ENCODE data around the gene PKP3.
"Not testable (repeated sequence)": the region's sequence is repeated elsewhere in the genome, so short reads cannot be mapped to it uniquely, and the experiment has no call there.

Gene PKP3

DNA sequence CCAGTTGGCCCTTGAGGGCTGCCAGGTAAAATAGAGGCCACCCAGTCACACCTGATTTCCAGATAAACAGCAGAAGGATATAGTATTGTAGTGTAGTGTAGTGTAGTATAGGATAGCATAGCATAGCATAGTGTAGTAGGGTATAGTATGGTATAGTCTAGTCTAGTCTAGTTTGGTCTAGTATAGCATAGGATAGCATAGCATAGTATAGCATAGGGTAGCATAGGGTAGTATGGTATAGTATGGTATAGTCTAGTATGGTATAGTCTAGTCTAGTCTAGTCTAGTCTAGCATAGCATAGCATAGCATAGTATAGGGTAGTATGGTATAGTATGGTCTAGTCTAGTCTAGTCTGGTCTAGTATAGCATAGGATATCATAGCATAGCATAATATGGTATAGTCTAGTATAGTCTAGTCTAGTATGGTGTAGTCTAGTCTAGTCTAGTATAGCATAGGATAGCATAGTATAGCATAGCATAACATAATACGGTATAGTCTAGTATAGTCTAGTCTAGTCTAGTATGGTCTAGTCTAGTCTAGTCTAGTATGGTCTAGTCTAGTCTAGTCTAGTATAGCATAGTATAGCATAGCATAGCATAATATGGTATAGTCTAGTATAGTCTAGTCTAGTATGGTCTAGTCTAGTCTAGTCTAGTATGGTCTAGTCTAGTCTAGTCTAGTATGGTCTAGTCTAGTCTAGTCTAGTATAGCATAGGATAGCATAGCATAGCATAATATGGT is 41.2 kb downstream of the PKP3 start:
- H3K27ac ChIP-seq (ENCODE audit: low read length); H3K9me3 ChIP-seq (ENCODE audit: control insufficient read depth in 2 of 2, low read length in 2 of 2); H3K27me3 ChIP-seq (ENCODE audit: control insufficient read depth in 1 of 2, insufficient read depth in 2 of 2, low read length in 2 of 2); H3K36me3 ChIP-seq (ENCODE audit: control insufficient read depth in 2 of 2, insufficient read depth in 2 of 2, low read length in 2 of 2); H3K4me1 ChIP-seq (ENCODE audit: control insufficient read depth, insufficient read depth, low read length); H3K9ac ChIP-seq (ENCODE audit: low read length in 2 of 2); H3K4me3 ChIP-seq (ENCODE audit: low read length in 2 of 2): not testable (repeated sequence)

- Histone ChIP-seq H3K27ac (ENCODE audit: low read length) (no peak overlapping the region), H3K9ac (ENCODE audit: low read length in 2 of 2) (no peak overlapping the region), H3K4me1 (ENCODE audit: control insufficient read depth, insufficient read depth, low read length) (no peaks in the 10 kb centered on the region), H3K4me3 (ENCODE audit: low read length in 2 of 2) (no peak overlapping the region), H3K27me3 (ENCODE audit: control insufficient read depth in 1 of 2, insufficient read depth in 2 of 2, low read length in 2 of 2) (peaks cover 18% of the 10 kb centered on the region in 2 donors), H3K36me3 (ENCODE audit: control insufficient read depth in 2 of 2, insufficient read depth in 2 of 2, low read length in 2 of 2) (no peaks in the 10 kb centered on the region), H3K9me3 (ENCODE audit: control insufficient read depth in 2 of 2, low read length in 2 of 2) (no peaks in the 10 kb centered on the region)
Observed at GRCh38 chr11:437228-437870, 43.3 kb downstream of the PKP3 start.

- H3K36me3 ChIP-seq (ENCODE audit: control insufficient read depth in 2 of 2, insufficient read depth in 2 of 2, low read length in 2 of 2) = no peaks in the 10 kb centered on the region
- H3K9me3 ChIP-seq (ENCODE audit: control insufficient read depth in 2 of 2, low read length in 2 of 2) = no peaks in the 10 kb centered on the region
- H3K4me3 ChIP-seq (ENCODE audit: low read length in 2 of 2) = no peak overlapping the region
- H3K9ac ChIP-seq (ENCODE audit: low read length in 2 of 2) = no peak overlapping the region
- peaks cover 19 to 24% of the 10 kb centered on the region in 2 donors for H3K27me3 ChIP-seq (ENCODE audit: control insufficient read depth in 1 of 2, insufficient read depth in 2 of 2, low read length in 2 of 2)
- H3K27ac ChIP-seq (ENCODE audit: low read length) = no peak overlapping the region
- no peaks in the 10 kb centered on the region for H3K4me1 ChIP-seq (ENCODE audit: control insufficient read depth, insufficient read depth, low read length)
Observed at GRCh38 chr11:438101-438844, 44.3 kb downstream of the PKP3 start.

DNA sequence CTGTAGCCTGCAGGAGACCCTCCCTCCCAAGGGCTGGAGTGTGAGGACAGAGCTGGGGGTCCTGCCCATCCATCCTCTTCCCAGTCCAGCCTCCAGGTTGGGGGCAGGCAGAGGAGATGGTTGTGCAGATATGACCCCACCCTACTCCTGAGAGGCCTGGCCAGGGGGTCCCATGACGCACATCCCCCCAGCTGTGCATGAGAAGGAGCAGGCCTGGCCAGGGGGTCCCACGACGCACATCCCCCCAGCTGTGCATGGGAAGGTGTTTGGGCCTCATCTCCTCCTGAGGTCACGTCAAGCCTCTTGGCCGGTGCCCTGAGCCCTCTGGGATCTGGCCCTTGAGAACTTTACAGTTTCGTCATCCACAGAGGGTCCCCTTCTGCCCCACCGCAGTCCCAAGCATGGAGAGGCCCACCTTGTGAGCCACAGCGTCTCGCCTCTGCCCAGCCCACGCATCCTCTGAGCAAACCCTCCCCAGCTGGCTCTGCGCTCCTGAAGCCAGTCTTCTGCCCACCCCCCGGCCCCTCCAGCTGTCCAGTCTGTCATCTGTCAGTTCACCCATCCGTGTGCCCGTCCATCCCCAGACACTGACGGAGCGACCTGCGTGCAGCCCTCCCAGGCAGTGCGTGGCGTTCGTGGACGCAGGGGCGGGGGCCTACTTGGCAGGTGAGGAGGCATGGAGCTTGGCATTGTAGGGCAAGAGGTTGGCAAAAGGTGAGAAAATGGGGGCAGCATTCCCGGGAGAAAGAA is 45.5 kb downstream of the PKP3 start:
- no peaks in the 10 kb centered on the region for H3K4me1 ChIP-seq (ENCODE audit: control insufficient read depth, insufficient read depth, low read length)
- no peaks in the 10 kb centered on the region for H3K9me3 ChIP-seq (ENCODE audit: control insufficient read depth in 2 of 2, low read length in 2 of 2)
- H3K27me3 ChIP-seq (ENCODE audit: control insufficient read depth in 1 of 2, insufficient read depth in 2 of 2, low read length in 2 of 2) = peaks cover 19 to 28% of the 10 kb centered on the region in 2 donors
- no peak overlapping the region for H3K27ac ChIP-seq (ENCODE audit: low read length)
- no peak overlapping the region for H3K9ac ChIP-seq (ENCODE audit: low read length in 2 of 2)
- H3K36me3 ChIP-seq (ENCODE audit: control insufficient read depth in 2 of 2, insufficient read depth in 2 of 2, low read length in 2 of 2) = no peaks in the 10 kb centered on the region
- no peak overlapping the region for H3K4me3 ChIP-seq (ENCODE audit: low read length in 2 of 2)

DNA sequence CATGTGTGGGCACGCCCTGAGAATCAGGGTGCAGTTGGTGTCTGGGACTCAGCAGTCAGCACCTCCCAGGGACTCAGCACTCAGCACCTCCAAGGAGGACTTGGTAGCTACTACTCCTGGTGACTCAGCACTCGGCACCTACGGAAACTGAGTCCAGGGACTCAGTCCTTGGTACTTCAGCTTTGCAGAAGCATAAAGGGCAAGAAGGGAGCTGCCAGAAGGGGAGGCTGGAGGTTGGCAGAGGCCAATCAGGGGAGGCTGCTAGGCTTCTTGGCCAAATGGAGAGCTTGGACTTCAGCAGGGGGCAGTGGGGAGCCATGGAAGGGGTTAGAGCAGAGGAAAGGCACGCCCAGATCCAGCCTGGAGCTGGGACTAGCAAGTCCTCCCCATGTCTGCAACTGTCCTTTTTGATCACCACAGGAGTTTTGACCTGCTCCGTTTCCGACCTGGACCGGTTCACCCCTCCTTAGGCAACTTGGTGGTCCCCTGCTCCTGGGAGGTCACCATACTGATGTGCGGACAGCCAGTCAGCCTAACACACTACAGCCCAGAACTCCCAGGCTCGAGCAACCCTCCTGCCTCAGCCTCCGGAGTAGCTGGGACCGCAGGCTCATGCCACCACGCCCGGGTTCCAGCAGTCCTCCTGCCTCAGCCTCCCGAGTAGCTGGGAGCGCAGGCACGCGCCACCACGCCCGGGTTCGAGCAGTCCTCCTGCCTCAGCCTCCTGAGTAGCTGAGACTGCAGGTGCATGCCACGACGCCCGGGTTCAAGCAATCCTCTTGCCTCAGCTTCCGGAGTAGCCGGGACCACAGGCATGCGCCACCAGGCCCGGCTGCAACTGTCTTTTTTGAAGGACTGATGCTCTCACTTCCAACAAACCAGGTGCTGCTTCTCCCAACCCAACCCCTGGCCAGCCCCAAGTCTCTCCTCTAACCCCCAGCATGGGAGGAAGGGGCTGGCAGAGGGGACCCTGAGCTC is 46.3 kb downstream of the PKP3 start:
- no peaks in the 10 kb centered on the region for H3K9me3 ChIP-seq (ENCODE audit: control insufficient read depth in 2 of 2, low read length in 2 of 2)
- H3K27me3 ChIP-seq (ENCODE audit: control insufficient read depth in 1 of 2, insufficient read depth in 2 of 2, low read length in 2 of 2) = peaks cover 19 to 28% of the 10 kb centered on the region in 2 donors
- no peaks in the 10 kb centered on the region for H3K4me1 ChIP-seq (ENCODE audit: control insufficient read depth, insufficient read depth, low read length)
- H3K27ac ChIP-seq (ENCODE audit: low read length) = no peak overlapping the region
- H3K36me3 ChIP-seq (ENCODE audit: control insufficient read depth in 2 of 2, insufficient read depth in 2 of 2, low read length in 2 of 2) = no peaks in the 10 kb centered on the region
- no peak overlapping the region for H3K9ac ChIP-seq (ENCODE audit: low read length in 2 of 2)
- no peak overlapping the region for H3K4me3 ChIP-seq (ENCODE audit: low read length in 2 of 2)

- Histone ChIP-seq H3K4me1 (ENCODE audit: control insufficient read depth, insufficient read depth, low read length) (no peaks in the 10 kb centered on the region), H3K36me3 (ENCODE audit: control insufficient read depth in 2 of 2, insufficient read depth in 2 of 2, low read length in 2 of 2) (no peaks in the 10 kb centered on the region), H3K9ac (ENCODE audit: low read length in 2 of 2) (no peak overlapping the region), H3K27me3 (ENCODE audit: control insufficient read depth in 1 of 2, insufficient read depth in 2 of 2, low read length in 2 of 2) (peaks cover 19 to 28% of the 10 kb centered on the region in 2 donors), H3K9me3 (ENCODE audit: control insufficient read depth in 2 of 2, low read length in 2 of 2) (no peaks in the 10 kb centered on the region), H3K4me3 (ENCODE audit: low read length in 2 of 2) (no peak overlapping the region), H3K27ac (ENCODE audit: low read length) (no peak overlapping the region)
Observed at GRCh38 chr11:441043-441417, 47.0 kb downstream of the PKP3 start.

DNA sequence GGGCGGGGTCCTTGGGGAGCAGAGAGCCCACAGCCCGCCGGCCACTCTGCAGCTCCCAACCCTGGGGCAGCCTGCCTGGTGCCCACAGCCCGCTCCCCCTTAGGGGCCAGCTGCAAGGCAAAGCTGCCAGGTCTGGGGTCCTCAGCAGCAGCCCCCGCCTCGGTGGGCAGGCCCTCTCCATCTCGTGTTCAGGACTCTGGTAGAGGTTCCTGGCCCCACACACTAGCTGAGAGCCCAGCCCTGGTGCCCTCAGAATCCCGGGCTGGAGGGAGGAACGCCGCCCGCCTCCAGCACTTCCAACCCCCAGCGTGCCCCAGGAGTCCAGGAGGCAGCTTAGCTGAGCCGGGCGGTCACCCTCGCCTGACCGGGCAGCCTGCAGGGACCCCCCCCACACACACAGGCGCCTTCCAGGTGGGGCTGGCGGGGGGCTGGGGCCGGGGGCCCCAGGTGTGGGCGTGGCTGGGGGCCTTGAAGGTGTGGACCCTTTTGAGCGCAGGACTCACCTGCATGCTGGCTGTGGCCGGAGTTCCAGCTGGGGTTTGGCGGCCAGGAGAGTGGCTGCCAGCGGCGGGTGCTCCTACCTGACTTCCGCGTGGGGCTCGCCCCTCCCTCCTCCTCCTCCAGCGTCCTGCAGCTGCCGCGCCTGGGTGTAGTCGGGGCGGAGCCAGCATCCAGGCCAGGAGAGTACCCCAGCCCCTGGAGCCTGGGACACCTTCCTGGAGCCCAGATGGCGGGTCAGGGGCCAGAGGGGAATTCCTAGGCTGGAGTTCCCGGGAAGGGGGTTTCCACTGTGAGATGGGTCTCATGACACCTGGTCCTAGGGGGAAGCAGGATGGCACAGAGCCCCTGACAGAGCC is 47.6 kb downstream of the PKP3 start, which contains the start of gene ANO9:
Gene ANO9, minus strand, starts transcription at position 594 of the 857 bp plus-strand sequence. Its CDS starts 85 bp downstream, at position 509.
- Histone ChIP-seq H3K27me3 (ENCODE audit: control insufficient read depth in 1 of 2, insufficient read depth in 2 of 2, low read length in 2 of 2) (peaks cover 19 to 28% of the 10 kb centered on the region in 2 donors), H3K36me3 (ENCODE audit: control insufficient read depth in 2 of 2, insufficient read depth in 2 of 2, low read length in 2 of 2) (no peaks in the 10 kb centered on the region), H3K9me3 (ENCODE audit: control insufficient read depth in 2 of 2, low read length in 2 of 2) (no peaks in the 10 kb centered on the region), H3K4me1 (ENCODE audit: control insufficient read depth, insufficient read depth, low read length) (no peaks in the 10 kb centered on the region), H3K27ac (ENCODE audit: low read length) (no peak within 1 kb of the TSS), H3K9ac (ENCODE audit: low read length in 2 of 2) (no peak within 1 kb of the TSS), H3K4me3 (ENCODE audit: low read length in 2 of 2) (no peak within 1 kb of the TSS)

- Histone ChIP-seq H3K27me3 (ENCODE audit: control insufficient read depth in 1 of 2, insufficient read depth in 2 of 2, low read length in 2 of 2) (peaks cover 19 to 28% of the 10 kb centered on the region in 2 donors), H3K4me1 (ENCODE audit: control insufficient read depth, insufficient read depth, low read length) (no peaks in the 10 kb centered on the region), H3K9me3 (ENCODE audit: control insufficient read depth in 2 of 2, low read length in 2 of 2) (no peaks in the 10 kb centered on the region), H3K4me3 (ENCODE audit: low read length in 2 of 2) (no peak overlapping the region), H3K9ac (ENCODE audit: low read length in 2 of 2) (no peak overlapping the region), H3K36me3 (ENCODE audit: control insufficient read depth in 2 of 2, insufficient read depth in 2 of 2, low read length in 2 of 2) (no peaks in the 10 kb centered on the region), H3K27ac (ENCODE audit: low read length) (no peak overlapping the region)
Observed at GRCh38 chr11:442611-443081, 48.6 kb downstream of the PKP3 start.

- H3K27ac ChIP-seq (ENCODE audit: low read length) = no peak overlapping the region
- no peaks in the 10 kb centered on the region for H3K9me3 ChIP-seq (ENCODE audit: control insufficient read depth in 2 of 2, low read length in 2 of 2)
- H3K4me3 ChIP-seq (ENCODE audit: low read length in 2 of 2) = no peak overlapping the region
- peaks cover 5% of the 10 kb centered on the region for H3K4me1 ChIP-seq (ENCODE audit: control insufficient read depth, insufficient read depth, low read length)
- H3K9ac ChIP-seq (ENCODE audit: low read length in 2 of 2) = no peak overlapping the region
- no peaks in the 10 kb centered on the region for H3K36me3 ChIP-seq (ENCODE audit: control insufficient read depth in 2 of 2, insufficient read depth in 2 of 2, low read length in 2 of 2)
- H3K27me3 ChIP-seq (ENCODE audit: control insufficient read depth in 1 of 2, insufficient read depth in 2 of 2, low read length in 2 of 2) = peaks cover 18 to 27% of the 10 kb centered on the region in 2 donors
Observed at GRCh38 chr11:443542-444199, 49.7 kb downstream of the PKP3 start.

All from stomach smooth muscle (tissue), 2 donors.